Retina (tissue), 1 donor: ENCODE data around the gene PXDC1.
"Not testable (repeated sequence)": the region's sequence is repeated elsewhere in the genome, so short reads cannot be mapped to it uniquely, and the experiment has no call there.

Experiments
- DNase-seq: peaks from one replicate; pipeline ENCODE4 v3.0.0-alpha.2; 2016

Gene PXDC1

DNA sequence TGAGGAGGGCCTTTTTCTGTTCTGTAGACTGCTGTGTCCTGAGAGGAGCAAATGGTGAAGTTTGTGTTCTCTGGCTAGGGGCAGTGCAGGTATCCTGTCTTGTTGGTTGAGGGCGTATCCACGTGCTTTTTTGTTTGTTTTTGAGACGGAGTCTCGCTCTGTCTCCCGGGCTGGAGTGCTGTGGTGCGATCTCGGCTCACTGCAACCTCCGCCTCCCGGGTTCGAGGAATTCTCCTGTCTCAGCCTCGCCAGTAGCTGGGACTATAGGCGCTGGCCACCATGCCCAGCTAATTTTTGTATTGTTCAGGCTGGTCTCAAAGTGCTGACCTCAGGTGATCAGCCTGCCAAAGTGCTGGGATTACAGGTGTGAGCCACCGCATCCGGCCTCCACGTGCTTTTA lies 10.8 kb upstream of the PXDC1 start:
- no peak for DNase-seq

GRCh38 chr6:3761989-3762270 lies 10.4 kb upstream of the PXDC1 start:
- DNase-seq = no peak

- DNase-seq = no peak
Measured at GRCh38 chr6:3759646-3760232, 8.2 kb upstream of the PXDC1 start.

DNA sequence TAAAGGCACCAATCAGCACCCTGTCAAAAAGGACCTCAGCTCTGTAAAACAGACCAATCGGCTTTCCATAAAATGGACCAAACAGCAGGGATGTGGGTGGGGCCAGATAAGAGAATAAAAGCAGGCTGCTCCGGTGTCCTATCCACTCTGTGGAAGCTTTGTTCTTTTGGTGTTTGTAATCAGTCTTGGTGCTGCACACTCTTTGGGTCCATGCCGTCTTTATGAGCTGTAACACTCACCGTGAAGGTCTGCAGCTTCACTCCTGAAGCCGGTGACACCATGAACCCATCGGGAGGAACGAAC lies 7.3 kb upstream of the PXDC1 start:
- no peak for DNase-seq

GRCh38 chr6:3757998-3758841 lies 6.7 kb upstream of the PXDC1 start:
- not testable (repeated sequence) for DNase-seq

DNA sequence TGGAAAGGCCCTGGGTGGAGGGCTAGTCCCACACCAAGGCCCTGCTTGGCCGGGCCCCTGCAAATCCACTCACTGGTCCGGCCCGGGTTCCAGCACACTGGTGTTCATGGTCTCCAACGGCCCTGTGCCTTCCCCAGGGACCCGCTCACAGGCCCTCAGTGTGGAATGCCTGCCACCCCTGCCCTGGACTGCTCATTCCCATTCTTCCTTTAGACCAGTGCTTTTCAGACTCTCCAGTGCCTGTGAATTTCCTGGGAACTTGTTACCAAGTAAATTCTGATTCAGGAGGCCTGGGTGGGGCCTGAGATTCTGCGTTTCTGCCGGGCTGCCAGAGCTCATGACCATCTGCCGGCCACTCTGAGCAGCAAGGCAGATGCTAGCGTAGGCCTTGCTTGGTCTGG lies 5.7 kb upstream of the PXDC1 start:
- DNase-seq = no peak

- no peak for DNase-seq
Measured at GRCh38 chr6:3756546-3756945, 5.0 kb upstream of the PXDC1 start.

- DNase-seq = no peak
Measured at GRCh38 chr6:3755637-3756545, 4.4 kb upstream of the PXDC1 start.

GRCh38 chr6:3754776-3755175 lies 3.3 kb upstream of the PXDC1 start:
- DNase-seq = no peak

- DNase-seq = not testable (repeated sequence)
Measured at GRCh38 chr6:3754032-3754725, 2.7 kb upstream of the PXDC1 start.

DNA sequence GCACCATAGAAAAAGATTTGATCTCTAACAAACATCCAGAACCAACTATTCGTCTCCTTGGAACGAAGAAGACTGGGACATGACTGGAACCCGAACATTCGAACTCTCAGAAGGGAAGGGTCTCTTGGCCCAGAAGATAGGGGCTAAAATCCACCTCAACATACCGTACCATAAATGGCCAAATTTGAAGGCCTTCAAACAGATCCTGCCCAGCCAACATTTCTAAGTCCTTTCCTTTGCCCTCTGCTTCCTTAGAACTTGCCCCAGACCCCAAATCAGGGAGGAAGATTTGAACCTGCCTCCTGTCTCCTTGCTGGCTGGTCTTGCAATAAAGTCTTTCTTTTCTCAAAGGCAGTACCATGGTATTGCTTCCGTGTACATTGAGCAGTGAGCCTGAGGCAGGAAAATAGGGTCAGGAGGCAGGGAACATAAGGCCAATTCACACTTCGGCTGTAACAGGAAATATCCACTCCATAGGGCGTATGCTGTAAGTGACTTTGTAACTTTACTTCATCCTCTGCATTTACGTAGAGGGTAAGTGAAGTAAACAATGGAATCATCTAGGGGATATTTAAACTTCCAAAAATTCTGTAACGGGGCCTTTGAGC lies 1.8 kb upstream of the PXDC1 start:
- no peak for DNase-seq

- DNase-seq = no peak
Measured at GRCh38 chr6:3752531-3753227, 1.2 kb upstream of the PXDC1 start.

DNA sequence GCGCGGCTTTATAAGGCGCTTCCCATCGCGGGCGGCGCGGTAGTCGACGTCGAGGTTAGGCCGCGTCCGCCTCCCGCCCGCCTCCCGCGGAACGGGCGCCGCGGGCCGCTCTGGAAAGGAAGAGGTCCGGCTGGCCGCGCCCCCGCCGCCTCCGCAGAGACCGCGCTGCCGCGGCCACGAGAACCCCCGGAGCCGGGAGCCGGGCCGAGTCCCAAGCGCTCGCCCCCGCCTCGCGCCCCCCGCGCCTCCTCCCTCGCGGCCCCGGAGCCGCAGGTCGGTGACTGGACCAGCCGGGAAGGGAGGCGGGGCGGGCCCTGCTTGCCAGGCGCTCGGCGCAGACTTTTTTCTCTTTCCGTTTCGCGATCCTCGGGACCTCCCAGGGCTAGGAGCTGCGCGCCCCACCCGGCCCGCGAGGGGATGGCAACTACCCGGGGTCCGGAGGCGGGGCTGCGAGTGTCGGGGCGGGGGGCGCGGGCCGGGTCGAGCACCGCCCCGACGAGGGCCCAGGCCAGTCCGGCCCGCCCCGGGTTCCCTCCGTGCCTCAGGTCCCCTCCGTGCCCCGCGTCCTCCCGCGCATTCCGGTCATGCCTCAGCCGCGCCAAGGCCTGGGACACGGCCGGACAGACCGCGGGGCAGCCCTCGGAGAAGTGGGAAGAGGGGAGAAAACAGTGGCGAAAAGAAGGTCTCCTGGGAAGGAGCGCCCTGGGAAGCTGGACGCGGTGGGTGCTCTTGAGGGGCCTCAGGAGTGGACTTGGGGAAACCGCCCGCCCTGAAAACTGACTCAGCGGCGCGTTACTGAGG lies 417 bp upstream of the PXDC1 start:
- peak; percentile 67 for DNase-seq

DNA sequence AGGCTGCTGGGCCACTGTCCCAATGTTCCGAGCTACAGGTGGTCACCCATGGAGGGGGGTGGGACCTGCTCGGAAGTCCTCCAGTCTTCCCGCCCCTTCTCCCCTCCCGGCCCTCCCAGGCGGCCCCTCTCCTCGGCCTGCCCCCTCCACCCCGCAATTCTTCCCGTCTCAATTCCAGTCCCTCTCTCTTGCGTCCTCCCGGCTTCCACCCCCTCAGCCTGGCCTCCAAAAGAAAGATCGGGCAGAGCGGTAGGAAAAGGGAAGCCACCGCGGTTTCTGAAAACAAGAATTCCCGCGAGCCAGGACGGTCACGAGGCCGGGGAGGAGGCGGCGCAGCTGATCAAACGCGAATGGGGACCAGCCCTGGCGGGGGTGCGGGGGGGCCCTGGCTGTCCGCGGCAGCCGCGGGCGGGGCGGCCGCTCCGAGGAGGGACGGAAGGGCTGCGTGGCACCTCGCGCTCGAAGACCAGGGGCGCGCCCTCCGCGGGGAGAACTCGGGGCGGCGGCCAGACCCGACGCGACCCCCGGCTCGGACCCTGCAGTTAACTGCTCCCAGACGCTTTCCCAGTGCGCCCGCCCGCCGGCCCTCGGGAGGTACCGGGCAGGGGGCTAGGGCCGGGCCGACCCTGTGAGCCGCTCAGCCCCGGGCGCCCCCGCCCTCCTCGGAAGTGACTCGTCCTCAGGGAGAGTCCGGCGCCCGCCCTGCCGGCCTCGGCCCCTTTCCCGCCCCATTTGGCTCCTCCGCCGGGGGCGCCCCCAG lies 1.0 kb downstream of the PXDC1 start:
- DNase-seq = peak; percentile 63

- DNase-seq = no peak
Measured at GRCh38 chr6:3749977-3750316, 1.6 kb downstream of the PXDC1 start.

- DNase-seq = no peak
Measured at GRCh38 chr6:3749067-3749841, 2.3 kb downstream of the PXDC1 start.

DNA sequence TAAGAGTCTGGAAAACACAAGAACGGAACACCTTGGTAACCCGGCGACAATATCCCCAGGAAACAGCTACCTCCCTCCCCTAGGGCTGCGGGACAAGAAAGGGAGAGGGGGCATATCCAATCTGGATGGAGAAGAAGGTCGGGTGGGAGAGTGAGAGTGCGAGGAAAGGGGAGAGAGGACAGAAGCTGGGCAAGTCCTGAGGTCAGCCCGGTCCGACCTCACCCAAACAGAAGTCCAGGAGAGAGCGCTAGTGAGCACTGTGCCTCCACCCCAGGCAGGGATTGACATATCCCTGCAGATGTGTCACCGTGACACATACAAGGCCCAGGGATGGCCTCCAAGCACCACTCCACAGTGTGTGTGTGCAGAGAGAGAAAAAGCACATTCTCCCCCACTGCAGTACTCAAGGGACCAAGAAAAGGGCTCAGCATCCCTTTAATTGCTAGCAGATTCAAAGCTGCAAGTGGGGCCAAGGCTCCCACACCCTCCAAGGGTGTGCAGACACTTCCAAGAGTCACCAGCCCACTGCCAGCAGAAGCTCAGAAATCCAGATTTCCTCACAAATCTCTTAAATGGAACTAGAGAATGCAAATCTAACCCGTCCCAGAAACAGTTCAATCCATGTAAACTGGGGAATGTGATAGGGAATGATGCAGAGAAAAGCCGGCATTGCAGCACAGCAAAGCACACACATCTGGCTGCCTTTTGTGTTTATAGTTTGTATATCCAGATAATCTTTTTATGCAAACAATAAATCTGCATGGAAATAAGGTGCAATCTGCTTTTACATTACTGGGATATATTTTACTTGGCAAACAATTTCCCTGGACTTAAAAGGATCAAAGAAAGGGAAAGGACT lies 3.1 kb downstream of the PXDC1 start:
- peak; percentile 77 for DNase-seq

GRCh38 chr6:3747100-3747737 lies 4.3 kb downstream of the PXDC1 start:
- no peak for DNase-seq
